Measurements from ENCODE around the gene CCDC60.

Gene CCDC60

GRCh38 chr12:119505001-119505400 is 170.5 kb downstream of the CCDC60 start:
- TF ChIP-seq PAX5 (IDR thresholded peaks at IDR 0.05; ENCODE audit: insufficient read depth, low read length, severe bottlenecking) (no peak), SPI1 (IDR thresholded peaks at IDR 0.05; ENCODE audit: low read depth, low read length) (no peak), POLR2AphosphoS5 (IDR thresholded peaks at IDR 0.05; ENCODE audit: low read depth, low read length) (no peak), TAF1 (IDR thresholded peaks at IDR 0.05; ENCODE audit: low read depth, low read length) (no peak), POLR2A (IDR thresholded peaks at IDR 0.05; ENCODE audit: low read depth, low read length) (no peak), POU2F2 (IDR thresholded peaks at IDR 0.05; ENCODE audit: low read depth, low read length) (no peak)
- FAIRE-seq: no peak

GRCh38 chr12:119512772-119513497 is 178.4 kb downstream of the CCDC60 start:
- DNase-seq (ENCODE audit: insufficient read length, low spot score) (no peak), FAIRE-seq (no peak)
- TF ChIP-seq PAX5 (IDR thresholded peaks at IDR 0.05; ENCODE audit: insufficient read depth, low read length, severe bottlenecking) (no peak), POLR2A (IDR thresholded peaks at IDR 0.05; ENCODE audit: low read depth, low read length) (no peak), POU2F2 (IDR thresholded peaks at IDR 0.05; ENCODE audit: low read depth, low read length) (no peak), POLR2AphosphoS5 (IDR thresholded peaks at IDR 0.05; ENCODE audit: low read depth, low read length) (no peak), TAF1 (IDR thresholded peaks at IDR 0.05; ENCODE audit: low read depth, low read length) (no peak), SPI1 (IDR thresholded peaks at IDR 0.05; ENCODE audit: low read depth, low read length) (no peak)

More at GRCh38 chr12:119505001-119505400, 170.5 kb downstream of the CCDC60 start:
- DNase-seq (ENCODE audit: insufficient read length, low spot score): no peak

- DNase-seq (ENCODE audit: insufficient read length, low spot score): no peak
- no peak for FAIRE-seq
- TF ChIP-seq SPI1 (IDR thresholded peaks at IDR 0.05; ENCODE audit: low read depth, low read length): no peak
- TF ChIP-seq POU2F2 (IDR thresholded peaks at IDR 0.05; ENCODE audit: low read depth, low read length): no peak
- TF ChIP-seq POLR2A (IDR thresholded peaks at IDR 0.05; ENCODE audit: low read depth, low read length): no peak
- TF ChIP-seq TAF1 (IDR thresholded peaks at IDR 0.05; ENCODE audit: low read depth, low read length): no peak
- TF ChIP-seq PAX5 (IDR thresholded peaks at IDR 0.05; ENCODE audit: insufficient read depth, low read length, severe bottlenecking): no peak
These were observed 193.7 kb downstream of the CCDC60 start for GRCh38 chr12:119528241-119528640.

- FAIRE-seq (no peak), DNase-seq (ENCODE audit: insufficient read length, low spot score) (no peak)
- no peak for TF ChIP-seq POLR2AphosphoS5 (IDR thresholded peaks at IDR 0.05; ENCODE audit: low read depth, low read length)
These were observed 205.9 kb downstream of the CCDC60 start for GRCh38 chr12:119540476-119540875.

- peak; percentile 89 for FAIRE-seq
- DNase-seq (ENCODE audit: insufficient read length, low spot score): peak; percentile 39
- no peak for TF ChIP-seq POLR2AphosphoS5 (IDR thresholded peaks at IDR 0.05; ENCODE audit: low read depth, low read length)
- TF ChIP-seq POLR2A (IDR thresholded peaks at IDR 0.05; ENCODE audit: low read depth, low read length): no peak
- TF ChIP-seq TAF1 (IDR thresholded peaks at IDR 0.05; ENCODE audit: low read depth, low read length): no peak
- no peak for TF ChIP-seq POU2F2 (IDR thresholded peaks at IDR 0.05; ENCODE audit: low read depth, low read length)
- TF ChIP-seq PAX5 (IDR thresholded peaks at IDR 0.05; ENCODE audit: insufficient read depth, low read length, severe bottlenecking): no peak
- TF ChIP-seq SPI1 (IDR thresholded peaks at IDR 0.05; ENCODE audit: low read depth, low read length): no peak
These were observed 210.5 kb downstream of the CCDC60 start for GRCh38 chr12:119544765-119545625.

GRCh38 chr12:119546340-119546739 is 211.8 kb downstream of the CCDC60 start:
- FAIRE-seq (no peak), DNase-seq (ENCODE audit: insufficient read length, low spot score) (no peak)
- TF ChIP-seq POLR2A (IDR thresholded peaks at IDR 0.05; ENCODE audit: low read depth, low read length) (no peak), SPI1 (IDR thresholded peaks at IDR 0.05; ENCODE audit: low read depth, low read length) (peak; percentile 51; the same call in 1 of the 2 replicates)

- TF ChIP-seq POU2F2 (IDR thresholded peaks at IDR 0.05; ENCODE audit: low read depth, low read length) (no peak), TAF1 (IDR thresholded peaks at IDR 0.05; ENCODE audit: low read depth, low read length) (no peak), POLR2A (IDR thresholded peaks at IDR 0.05; ENCODE audit: low read depth, low read length) (no peak), SPI1 (IDR thresholded peaks at IDR 0.05; ENCODE audit: low read depth, low read length) (no peak), POLR2AphosphoS5 (IDR thresholded peaks at IDR 0.05; ENCODE audit: low read depth, low read length) (no peak), PAX5 (IDR thresholded peaks at IDR 0.05; ENCODE audit: insufficient read depth, low read length, severe bottlenecking) (no peak)
- DNase-seq (ENCODE audit: insufficient read length, low spot score): no peak
- FAIRE-seq: no peak
These were observed 212.5 kb downstream of the CCDC60 start for GRCh38 chr12:119547001-119547400.

- TF ChIP-seq POU2F2 (IDR thresholded peaks at IDR 0.05; ENCODE audit: low read depth, low read length) (no peak), POLR2A (IDR thresholded peaks at IDR 0.05; ENCODE audit: low read depth, low read length) (no peak), POLR2AphosphoS5 (IDR thresholded peaks at IDR 0.05; ENCODE audit: low read depth, low read length) (no peak), SPI1 (IDR thresholded peaks at IDR 0.05; ENCODE audit: low read depth, low read length) (no peak), TAF1 (IDR thresholded peaks at IDR 0.05; ENCODE audit: low read depth, low read length) (no peak), PAX5 (IDR thresholded peaks at IDR 0.05; ENCODE audit: insufficient read depth, low read length, severe bottlenecking) (no peak)
- DNase-seq (ENCODE audit: insufficient read length, low spot score) (no peak), FAIRE-seq (no peak)
These were observed 222.3 kb downstream of the CCDC60 start for GRCh38 chr12:119556854-119557253.

GRCh38 chr12:119565404-119565803 is 230.9 kb downstream of the CCDC60 start:
- FAIRE-seq (no peak), DNase-seq (ENCODE audit: insufficient read length, low spot score) (no peak)
- TF ChIP-seq SPI1 (IDR thresholded peaks at IDR 0.05; ENCODE audit: low read depth, low read length): no peak
- TF ChIP-seq PAX5 (IDR thresholded peaks at IDR 0.05; ENCODE audit: insufficient read depth, low read length, severe bottlenecking): no peak
- TF ChIP-seq POU2F2 (IDR thresholded peaks at IDR 0.05; ENCODE audit: low read depth, low read length): no peak
- no peak for TF ChIP-seq TAF1 (IDR thresholded peaks at IDR 0.05; ENCODE audit: low read depth, low read length)
- no peak for TF ChIP-seq POLR2A (IDR thresholded peaks at IDR 0.05; ENCODE audit: low read depth, low read length)
- TF ChIP-seq POLR2AphosphoS5 (IDR thresholded peaks at IDR 0.05; ENCODE audit: low read depth, low read length): no peak

All from GM12891 (cell line).